GM12878 (cell line): Measurements from ENCODE around the gene NYAP1. TPM values are rescaled to one million over a fixed set of nuclear protein-coding genes. Genes with fewer than 3 reads are reported as not detected.

Source experiments
- ATAC-seq: fragments of 200-7000 bp; cut with Tn5 transposase; 3 replicates; pipeline ENCODE4 v1.9.1; 2020; ENCODE audit warnings: mild to moderate bottlenecking, moderate library complexity
- BruUV-seq: library from RNA; stranded (reverse); fragments of 400-500 nt; replicated peaks from 2 replicates; lab custom pipeline; 2021; lab: Mats Ljungman, UMichigan
- CTCF ChIA-PET: fragments of 300-600 bp; sonication (Branson Sonifier 250); formaldehyde crosslinking; extraction: SDS; loops from one replicate; lab custom pipeline; 2021; ENCODE audit warnings: inconsistent platforms; lab: Yijun Ruan, JAX
- POLR2A ChIA-PET: fragments of 350-600 bp; formaldehyde crosslinking; extraction: SDS; loops from one replicate; lab custom pipeline; 2021; ENCODE audit warnings: inconsistent platforms; lab: Charles Lee
- RAD21 ChIA-PET: fragments of 300-600 bp; sonication (Branson Sonifier 250); formaldehyde crosslinking; loops from one replicate; lab custom pipeline; 2023; ENCODE audit warnings: antibody characterized with exemption; ENCODE audit not compliant: unreplicated experiment; lab: Charles Lee
- SMC1A ChIA-PET: fragments of 300-600 bp; sonication (Branson Sonifier 250); formaldehyde crosslinking; loops from one replicate; lab custom pipeline; 2023; ENCODE audit not compliant: unreplicated experiment, uncharacterized antibody; lab: Charles Lee
- DNase-seq: peaks from one replicate; pipeline ENCODE4 v3.0.0-alpha.2; 2011; ENCODE audit warnings: low read depth, low spot score
- FAIRE-seq: peaks from 3 replicates; lab custom pipeline; 2011; peaks lifted over from hg19 to GRCh38; lab: Jason Lieb, UNC
- H2AFZ ChIP-seq: 2 replicates; pipeline ENCODE4 v1.6.0; 2011; ENCODE audit warnings: low read depth, low read length, control low read depth; ENCODE audit not compliant: control insufficient read depth
- H3K27ac ChIP-seq: 2 replicates; pipeline ENCODE4 v1.5.1; 2011; ENCODE audit warnings: control low read depth; ENCODE audit not compliant: control insufficient read depth, insufficient read depth
- H3K27me3 ChIP-seq, 2 experiments: replicated peaks in 1 of 2; 2 replicates each; pipeline versions ENCODE4 v1.6.0 to v1.6.1; 2011; ENCODE audit warnings: low read length in 1 of 2; ENCODE audit not compliant: control insufficient read depth in 2 of 2, insufficient read depth in 2 of 2
- H3K36me3 ChIP-seq, 2 experiments: 2 replicates each; pipeline ENCODE4 v1.5.1; 2011; ENCODE audit warnings: low read length in 1 of 2; ENCODE audit not compliant: control insufficient read depth in 2 of 2, insufficient read depth in 2 of 2
- H3K4me1 ChIP-seq: 2 replicates; pipeline ENCODE4 v1.6.1; 2011; ENCODE audit warnings: mild to moderate bottlenecking, low read length, moderate library complexity, mixed read lengths; ENCODE audit not compliant: control insufficient read depth, insufficient read depth
- H3K4me2 ChIP-seq: 2 replicates; pipeline ENCODE4 v1.6.0; 2011; ENCODE audit warnings: control low read depth; ENCODE audit not compliant: control insufficient read depth, insufficient read depth
- H3K4me3 ChIP-seq: fragments of 200-600 bp; sonication (generic); 2 replicates; pipeline ENCODE4 v1.5.1; 2016
- H3K79me2 ChIP-seq: 2 replicates; pipeline ENCODE4 v1.6.0; 2011; ENCODE audit warnings: low read length; ENCODE audit not compliant: control insufficient read depth, insufficient read depth
- H3K9ac ChIP-seq: 2 replicates; pipeline ENCODE4 v1.8.0; 2011; ENCODE audit warnings: low read length, control low read depth, mixed read lengths; ENCODE audit not compliant: control insufficient read depth, insufficient read depth
- H3K9me3 ChIP-seq: replicated peaks from 3 replicates; pipeline ENCODE4 v1.5.1; 2011; ENCODE audit warnings: mild to moderate bottlenecking, low read length; ENCODE audit not compliant: control insufficient read depth, insufficient read depth
- H4K20me1 ChIP-seq: 2 replicates; pipeline ENCODE4 v1.6.0; 2011; ENCODE audit not compliant: control insufficient read depth, insufficient read depth
- BCL11A ChIP-seq: IDR thresholded peaks from 2 replicates; pipeline ENCODE4 v1.6.1; 2011; ENCODE audit warnings: low read depth, low read length
- BMI1 ChIP-seq: fragments of 450-650 bp; IDR thresholded peaks from 2 replicates; pipeline ENCODE4 v1.6.1; 2016; ENCODE audit warnings: mild to moderate bottlenecking, moderate library complexity, borderline replicate concordance
- CBX3 ChIP-seq: fragments of 200-600 bp; sonication (generic); IDR thresholded peaks from 2 replicates; pipeline ENCODE4 v1.6.1; 2016; ENCODE audit warnings: low read depth, borderline replicate concordance
- CEBPB ChIP-seq, 2 experiments: fragments of 150-350 bp in 1 of 2; IDR thresholded peaks; 2 replicates each; pipeline ENCODE4 v1.6.1; 2012 to 2014; ENCODE audit warnings: low read depth in 2 of 2, low read length in 2 of 2, borderline replicate concordance in 1 of 2, inconsistent platforms in 1 of 2
- EGR1 ChIP-seq, 2 experiments: IDR thresholded peaks; 1 replicate in 1 of 2; 2 replicates in 1 of 2; pipeline ENCODE4 v1.6.1; 2011 to 2012; ENCODE audit warnings: low read depth in 2 of 2, low read length in 2 of 2, borderline replicate concordance in 1 of 2, mild to moderate bottlenecking in 1 of 2, moderate library complexity in 1 of 2
- GATAD2B ChIP-seq: fragments of 450-650 bp; conservative IDR thresholded peaks from 2 replicates; pipeline ENCODE4 v1.6.1; 2017; ENCODE audit warnings: low read depth, mild to moderate bottlenecking, moderate library complexity
- HDAC6 ChIP-seq: fragments of 200-600 bp; sonication (generic); IDR thresholded peaks from one replicate; pipeline ENCODE4 v1.8.0; 2017; ENCODE audit warnings: antibody characterized with exemption; ENCODE audit not compliant: unreplicated experiment
- HDGF ChIP-seq: fragments of 450-650 bp; IDR thresholded peaks from 2 replicates; pipeline ENCODE4 v1.6.1; 2016; ENCODE audit warnings: antibody characterized with exemption
- LARP7 ChIP-seq: fragments of 450-650 bp; IDR thresholded peaks from 2 replicates; pipeline ENCODE4 v1.6.1; 2017; ENCODE audit warnings: mild to moderate bottlenecking
- MTA2 ChIP-seq: fragments of 450-650 bp; IDR thresholded peaks from 2 replicates; pipeline ENCODE4 v1.6.1; 2016; ENCODE audit warnings: low read depth, mild to moderate bottlenecking, moderate library complexity
- NBN ChIP-seq: fragments of 450-650 bp; IDR thresholded peaks from 2 replicates; pipeline ENCODE4 v1.6.1; 2016
- NFYA ChIP-seq: IDR thresholded peaks from 2 replicates; pipeline ENCODE4 v1.6.1; 2011; ENCODE audit warnings: low read depth, mild to moderate bottlenecking, low read length, improper control_type of control experiment, borderline replicate concordance
- NR2C2 ChIP-seq: IDR thresholded peaks from 2 replicates; pipeline ENCODE4 v1.6.1; 2011; ENCODE audit warnings: borderline replicate concordance, low read depth; ENCODE audit not compliant: control insufficient read depth, insufficient read length
- PAX8 ChIP-seq: fragments of 450-650 bp; IDR thresholded peaks from 2 replicates; pipeline ENCODE4 v1.6.1; 2017; ENCODE audit warnings: mild to moderate bottlenecking, moderate library complexity
- RELA ChIP-seq: fragments of 450-650 bp; IDR thresholded peaks from 2 replicates; pipeline ENCODE4 v1.8.0; 2014; ENCODE audit warnings: borderline replicate concordance; ENCODE audit not compliant: partially characterized antibody
- STAT1 ChIP-seq: fragments of 450-650 bp; conservative IDR thresholded peaks from 2 replicates; pipeline ENCODE4 v1.6.1; 2014; ENCODE audit warnings: antibody characterized with exemption, mild to moderate bottlenecking
- SUPT20H ChIP-seq: IDR thresholded peaks from 2 replicates; pipeline ENCODE4 v1.6.1; 2011; ENCODE audit warnings: low read depth, mild to moderate bottlenecking, low read length, moderate library complexity, borderline replicate concordance; ENCODE audit not compliant: control insufficient read depth
- YY1 ChIP-seq: IDR thresholded peaks from 2 replicates; pipeline ENCODE4 v1.6.1; 2011; ENCODE audit warnings: low read depth, mild to moderate bottlenecking, low read length
- ZNF207 ChIP-seq: fragments of 450-650 bp; IDR thresholded peaks from 2 replicates; pipeline ENCODE4 v1.6.1; 2014; ENCODE audit warnings: antibody characterized with exemption, mild to moderate bottlenecking, borderline replicate concordance
- WGBS: methylation state at CpG from one replicate; pipeline ENCODE4 v1.1.6; 2016; ENCODE audit warnings: low lambda C conversion rate; ENCODE audit not compliant: insufficient replicate concordance, insufficient coverage; ENCODE audit errors: missing lambda C conversion rate; 5-methylcytosine and 5-hydroxymethylcytosine counted together
- in situ Hi-C: fragments of 300-500 bp; cut with MboI; formaldehyde crosslinking; loops from 9 replicates; pipeline ENCODE4 v1.14.3; 2018; ENCODE audit warnings: mixed read lengths
- intact Hi-C: fragments of 100-400 bp; cut with micrococcal nuclease; formaldehyde crosslinking; loops from one replicate; pipeline ENCODE4 v1.14.2; 2022; ENCODE audit not compliant: unreplicated experiment
- polyA plus RNA-seq, 11 experiments: library from polyadenylated mRNA; depleted of rRNA in 4 of 11; unstranded in 6 of 11; stranded (reverse) in 5 of 11; fragments of >200 nt; fragmentation: Nextera tagmentation in 4 of 11; fragmentation: Illumina TruSeq in 1 of 11; extraction: Ambion mirVana in 4 of 11; extraction: Trizol in 1 of 11; gene quantifications; 1 replicate in 1 of 11; 2 replicates in 10 of 11; pipeline versions ENCODE4 v1.2.1 to v1.2.3, GENCODE V29; 2011 to 2016; ENCODE audit warnings: inconsistent platforms in 2 of 11, missing spikeins in 2 of 11, low read depth in 1 of 11
- total RNA-seq, 4 experiments: library from RNA; depleted of rRNA in 3 of 4; stranded (reverse); fragments of >200 nt in 3 of 4; fragmentation: Illumina TruSeq in 1 of 4; extraction: Trizol in 1 of 4; gene quantifications; 2 replicates each; pipeline versions ENCODE4 v1.2.1 to v1.2.3, GENCODE V29; 2013 to 2021
- TF ChIP-seq, protein P1 (sequence below), 3 experiments: IDR thresholded peaks in 2 of 3; conservative IDR thresholded peaks in 1 of 3; 2 replicates each; pipeline ENCODE4 v1.5.1; 2011; ENCODE audit warnings: low read depth in 3 of 3, low read length in 3 of 3, mild to moderate bottlenecking in 3 of 3, control low read depth in 2 of 3, moderate library complexity in 2 of 3, inconsistent platforms in 1 of 3, mixed read lengths in 1 of 3; ENCODE audit not compliant: control insufficient read depth in 2 of 3, insufficient read depth in 1 of 3; ENCODE audit errors: extremely low read depth in 1 of 3
- TF ChIP-seq, protein P2 (sequence below): IDR thresholded peaks from 2 replicates; pipeline ENCODE4 v1.6.1; 2011; ENCODE audit warnings: mild to moderate bottlenecking, low read depth, low read length, moderate library complexity; ENCODE audit not compliant: insufficient replicate concordance

The NYAP1 gene
- total and polyA plus RNA-seq, 10 of the 15 experiments (the other 5 are each of a cell fraction or from before 2014, with no cell fraction given) = 0.04 to 0.28 (median 0.11) TPM; not detected in 6

DNA sequence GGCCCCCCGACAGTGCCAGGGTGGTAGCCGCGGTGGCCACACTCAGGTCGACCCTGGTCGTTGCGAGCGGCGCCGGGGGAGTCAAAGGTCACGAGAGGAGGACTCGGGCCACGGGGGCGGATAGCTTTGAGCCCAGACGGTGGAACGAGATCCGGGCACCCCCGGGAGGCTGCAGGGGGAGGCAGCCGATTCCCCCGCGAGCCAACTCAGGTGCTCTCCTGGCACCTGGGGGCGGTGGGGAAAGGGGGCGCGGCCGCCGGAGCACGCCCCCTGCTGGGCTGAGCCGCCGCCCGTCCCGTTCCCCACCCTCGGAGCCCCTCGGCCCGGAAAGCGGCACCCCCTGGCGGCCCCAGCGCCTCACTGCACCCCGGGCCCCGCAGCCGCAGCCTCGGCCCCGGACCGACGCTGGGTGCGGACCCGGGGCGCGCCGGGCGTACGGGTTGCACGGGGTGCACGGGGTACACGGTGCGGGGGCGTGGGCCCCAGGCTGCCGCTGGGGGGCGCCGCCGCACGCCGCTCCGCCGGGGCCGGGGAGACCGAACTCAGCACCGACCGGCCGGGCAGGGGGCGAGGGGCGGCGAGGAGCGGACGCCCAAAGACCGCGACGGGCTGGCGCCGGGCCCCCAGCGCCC lies 521 bp upstream of the NYAP1 start:
- Histone ChIP-seq H4K20me1 (no peaks in the 10 kb centered on the region), H3K9me3 (no peaks in the 10 kb centered on the region), H3K4me1 (peaks cover 11% of the 10 kb centered on the region), H3K79me2 (peaks cover 12% of the 10 kb centered on the region), H3K9ac (no peak overlapping the region; the same call in 1 of the 2 replicates), H3K4me3 (peak overlapping the region; percentile 67; the same call in 1 of the 2 replicates), H3K36me3 (no peaks in the 10 kb centered on the region), H2AFZ (peak overlapping the region; percentile 87), H3K27ac (no peak overlapping the region), H3K4me2 (peak overlapping the region; percentile 98), H3K27me3 (no peaks in the 10 kb centered on the region)
- BruUV-seq = no TSS peak
- ChIA-PET POLR2A (no interaction called here), RAD21 (interaction anchor here (0.5 to 1.6 kb wide), 6 partner anchors 13 to 108 kb away, joined by 3 to 13 read pairs (median 4); no protein-coding TSS in a partner anchor), CTCF (interaction anchor here (0.7 to 5.6 kb wide), 24 partner anchors 9 to 351 kb away, joined by 3 to 49 read pairs (median 4); no protein-coding TSS in a partner anchor), SMC1A (interaction anchor here (0.9 to 1.6 kb wide), 5 partner anchors 14 to 77 kb away, joined by 3 to 6 read pairs (median 3); no protein-coding TSS in a partner anchor)
- in situ Hi-C loops (no loop called here), intact Hi-C loops (no loop called here)
- DNase-seq (no peak), FAIRE-seq (no peak), ATAC-seq (peak; percentile 74)
- WGBS = 5% methylated on average over 67 of the region's 79 CpGs
- no peak for TF ChIP-seq NFYA
- TF ChIP-seq SUPT20H = no peak
- TF ChIP-seq, protein P1, sequence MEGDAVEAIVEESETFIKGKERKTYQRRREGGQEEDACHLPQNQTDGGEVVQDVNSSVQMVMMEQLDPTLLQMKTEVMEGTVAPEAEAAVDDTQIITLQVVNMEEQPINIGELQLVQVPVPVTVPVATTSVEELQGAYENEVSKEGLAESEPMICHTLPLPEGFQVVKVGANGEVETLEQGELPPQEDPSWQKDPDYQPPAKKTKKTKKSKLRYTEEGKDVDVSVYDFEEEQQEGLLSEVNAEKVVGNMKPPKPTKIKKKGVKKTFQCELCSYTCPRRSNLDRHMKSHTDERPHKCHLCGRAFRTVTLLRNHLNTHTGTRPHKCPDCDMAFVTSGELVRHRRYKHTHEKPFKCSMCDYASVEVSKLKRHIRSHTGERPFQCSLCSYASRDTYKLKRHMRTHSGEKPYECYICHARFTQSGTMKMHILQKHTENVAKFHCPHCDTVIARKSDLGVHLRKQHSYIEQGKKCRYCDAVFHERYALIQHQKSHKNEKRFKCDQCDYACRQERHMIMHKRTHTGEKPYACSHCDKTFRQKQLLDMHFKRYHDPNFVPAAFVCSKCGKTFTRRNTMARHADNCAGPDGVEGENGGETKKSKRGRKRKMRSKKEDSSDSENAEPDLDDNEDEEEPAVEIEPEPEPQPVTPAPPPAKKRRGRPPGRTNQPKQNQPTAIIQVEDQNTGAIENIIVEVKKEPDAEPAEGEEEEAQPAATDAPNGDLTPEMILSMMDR (IDR thresholded peaks at IDR 0.05 in 2 of 3, conservative IDR thresholded peaks at IDR 0.05 in 1 of 3; ENCODE audit: control insufficient read depth in 2 of 3, extremely low read depth in 1 of 3, insufficient read depth in 1 of 3, low read depth in 3 of 3, low read length in 3 of 3) = peak; percentile 77 to 93 (median 92)
- no peak for TF ChIP-seq HDGF
- peak; percentile 77; the same call in 1 of the 2 replicates for TF ChIP-seq YY1
- TF ChIP-seq BMI1 = no peak
- peak; percentile 81; the same call in 1 of the 2 replicates for TF ChIP-seq STAT1
- no peak for TF ChIP-seq CBX3
- peak; percentile 57; the same call in 1 of the 2 replicates for TF ChIP-seq ZNF207
- TF ChIP-seq HDAC6 = no peak
- TF ChIP-seq GATAD2B = peak; percentile 96
- peak; percentile 35 for TF ChIP-seq NR2C2
- TF ChIP-seq RELA = peak; percentile 57
- TF ChIP-seq NBN = no peak
- peak; percentile 97 for TF ChIP-seq LARP7
- TF ChIP-seq MTA2 = 0 out of 2 replicates have a peak, but pooled peaks have one; percentile 28
- TF ChIP-seq BCL11A = no peak
- no peak for TF ChIP-seq CEBPB (IDR thresholded peaks at IDR 0.05; ENCODE audit: borderline replicate concordance in 1 of 2, low read depth in 2 of 2, low read length in 2 of 2)
- peak in 1 of 2 experiments; percentile 94; a peak in 2 of 3 replicates for TF ChIP-seq EGR1 (IDR thresholded peaks at IDR 0.05; ENCODE audit: borderline replicate concordance in 1 of 2, low read depth in 2 of 2, low read length in 2 of 2)
- no peak for TF ChIP-seq PAX8
- TF ChIP-seq, protein P2, sequence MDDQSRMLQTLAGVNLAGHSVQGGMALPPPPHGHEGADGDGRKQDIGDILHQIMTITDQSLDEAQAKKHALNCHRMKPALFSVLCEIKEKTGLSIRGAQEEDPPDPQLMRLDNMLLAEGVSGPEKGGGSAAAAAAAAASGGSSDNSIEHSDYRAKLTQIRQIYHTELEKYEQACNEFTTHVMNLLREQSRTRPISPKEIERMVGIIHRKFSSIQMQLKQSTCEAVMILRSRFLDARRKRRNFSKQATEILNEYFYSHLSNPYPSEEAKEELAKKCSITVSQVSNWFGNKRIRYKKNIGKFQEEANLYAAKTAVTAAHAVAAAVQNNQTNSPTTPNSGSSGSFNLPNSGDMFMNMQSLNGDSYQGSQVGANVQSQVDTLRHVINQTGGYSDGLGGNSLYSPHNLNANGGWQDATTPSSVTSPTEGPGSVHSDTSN = no peak
